DOHH2 (cell line): ENCODE data around the gene SLCO3A1.

Experiments used
- H3F3A ChIP-seq: fragments of 200-600 bp; sonication (generic), shearing (Covaris generic); 2 replicates; pipeline ENCODE4 v1.6.0; 2016; ENCODE audit warnings: antibody characterized with exemption, mild to moderate bottlenecking; ENCODE audit not compliant: control insufficient read depth, insufficient read depth
- H3K27ac ChIP-seq: fragments of 200-600 bp; sonication (generic); 2 replicates; pipeline ENCODE4 v1.5.1; 2014; ENCODE audit warnings: low read depth, mild to moderate bottlenecking, low read length, moderate library complexity
- H3K27me3 ChIP-seq: fragments of 200-600 bp; sonication (generic); 2 replicates; pipeline ENCODE4 v1.6.1; 2014; ENCODE audit warnings: mild to moderate bottlenecking, low read length, mixed read lengths; ENCODE audit not compliant: control insufficient read depth
- H3K36me3 ChIP-seq: fragments of 200-600 bp; sonication (generic); 2 replicates; pipeline ENCODE4 v1.6.1; 2014; ENCODE audit warnings: mild to moderate bottlenecking, low read length, moderate library complexity, mixed read lengths; ENCODE audit not compliant: control insufficient read depth
- H3K4me1 ChIP-seq: fragments of 200-600 bp; sonication (generic); 2 replicates; pipeline ENCODE4 v1.6.1; 2014; ENCODE audit warnings: mild to moderate bottlenecking, low read length, mixed read lengths; ENCODE audit not compliant: control insufficient read depth
- H3K4me2 ChIP-seq: fragments of 200-600 bp; sonication (generic); 2 replicates; pipeline ENCODE4 v1.6.0; 2014; ENCODE audit warnings: mild to moderate bottlenecking, low read length, moderate library complexity
- H3K4me3 ChIP-seq: fragments of 200-600 bp; sonication (generic); 2 replicates; pipeline ENCODE4 v1.5.1; 2014; ENCODE audit warnings: mild to moderate bottlenecking, low read length, mixed read lengths
- H3K79me2 ChIP-seq: fragments of 200-600 bp; sonication (generic); 2 replicates; pipeline ENCODE4 v1.6.1; 2014; ENCODE audit warnings: mild to moderate bottlenecking, low read length, mixed read lengths; ENCODE audit not compliant: control insufficient read depth
- H3K9me2 ChIP-seq: fragments of 200-600 bp; sonication (generic); replicated peaks from 2 replicates; pipeline ENCODE4 v1.6.1; 2014; ENCODE audit warnings: mild to moderate bottlenecking, low read length, mixed read lengths; ENCODE audit not compliant: control insufficient read depth
- H3K9me3 ChIP-seq: fragments of 200-600 bp; sonication (generic); 2 replicates; pipeline ENCODE4 v1.6.1; 2014; ENCODE audit warnings: antibody characterized with exemption, low read length, mixed read lengths; ENCODE audit not compliant: control insufficient read depth, insufficient read depth
- H4K20me1 ChIP-seq: fragments of 200-600 bp; sonication (generic); 2 replicates; pipeline ENCODE4 v1.6.0; 2014; ENCODE audit warnings: low read depth, mild to moderate bottlenecking, antibody characterized with exemption, low read length, moderate library complexity; ENCODE audit not compliant: control insufficient read depth, insufficient read depth
- CTCF ChIP-seq: fragments of 200-600 bp; sonication (generic); IDR thresholded peaks from one replicate; pipeline ENCODE4 v1.5.1; 2014; ENCODE audit warnings: antibody characterized with exemption, mild to moderate bottlenecking, low read depth, low read length; ENCODE audit not compliant: poor library complexity, severe bottlenecking
- EZH2phosphoT487 ChIP-seq: fragments of 200-600 bp; sonication (generic); IDR thresholded peaks from 2 replicates; pipeline ENCODE4 v1.6.1; 2017; ENCODE audit warnings: borderline replicate concordance, mild to moderate bottlenecking, antibody characterized with exemption, low read length, moderate library complexity, mixed read lengths

The SLCO3A1 gene

GRCh38 chr15:91886878-91887277, 33.4 kb downstream of the SLCO3A1 start:
- no peak overlapping the region for H3K27ac ChIP-seq
- H3K9me2 ChIP-seq: no peaks in the 10 kb centered on the region
- no peaks in the 10 kb centered on the region for H3K27me3 ChIP-seq
- H3K9me3 ChIP-seq: no peaks in the 10 kb centered on the region
- no peak overlapping the region for H3K4me2 ChIP-seq
- 0 out of 2 replicates have a peak, but pooled peaks cover 5% of the 10 kb centered on the region for H3K79me2 ChIP-seq
- no peaks in the 10 kb centered on the region for H4K20me1 ChIP-seq
- no peaks in the 10 kb centered on the region for H3K4me1 ChIP-seq
- H3F3A ChIP-seq: no peaks in the 10 kb centered on the region
- H3K36me3 ChIP-seq: no peaks in the 10 kb centered on the region
- no peak overlapping the region for H3K4me3 ChIP-seq
- TF ChIP-seq CTCF: no peak
- no peak for TF ChIP-seq EZH2phosphoT487

GRCh38 chr15:91887321-91887720, 33.8 kb downstream of the SLCO3A1 start:
- no peak overlapping the region for H3K4me3 ChIP-seq
- no peaks in the 10 kb centered on the region for H3F3A ChIP-seq
- H3K27ac ChIP-seq: no peak overlapping the region
- H4K20me1 ChIP-seq: no peaks in the 10 kb centered on the region
- H3K36me3 ChIP-seq: no peaks in the 10 kb centered on the region
- no peaks in the 10 kb centered on the region for H3K27me3 ChIP-seq
- TF ChIP-seq CTCF: no peak
- TF ChIP-seq EZH2phosphoT487: no peak
- H3K4me2 ChIP-seq: no peak overlapping the region
- H3K79me2 ChIP-seq: 0 out of 2 replicates have a peak, but pooled peaks cover 5% of the 10 kb centered on the region
- H3K4me1 ChIP-seq: no peaks in the 10 kb centered on the region
- no peaks in the 10 kb centered on the region for H3K9me2 ChIP-seq
- no peaks in the 10 kb centered on the region for H3K9me3 ChIP-seq

GRCh38 chr15:91887921-91888373, 34.4 kb downstream of the SLCO3A1 start:
- Histone ChIP-seq H4K20me1 (no peaks in the 10 kb centered on the region), H3K27me3 (no peaks in the 10 kb centered on the region), H3K4me1 (no peaks in the 10 kb centered on the region), H3F3A (no peaks in the 10 kb centered on the region), H3K4me3 (no peak overlapping the region), H3K4me2 (no peak overlapping the region), H3K27ac (no peak overlapping the region), H3K9me2 (no peaks in the 10 kb centered on the region), H3K79me2 (0 out of 2 replicates have a peak, but pooled peaks cover 5% of the 10 kb centered on the region), H3K9me3 (no peaks in the 10 kb centered on the region), H3K36me3 (no peaks in the 10 kb centered on the region)
- TF ChIP-seq EZH2phosphoT487: no peak
- no peak for TF ChIP-seq CTCF
